SIG-M5 treated with dmso at 0.1 percent for 504 hours (cell line): ENCODE measurements around the gene LIPE.
A peak's percentile ranks its signal among the peaks of the same experiment; 100 is the strongest.
"Not testable (repeated sequence)": the region's sequence is repeated elsewhere in the genome, so short reads cannot be mapped to it uniquely, and the experiment has no call there.

Source experiments
- DNase-seq: peaks from one replicate; lab custom pipeline; 2025; ENCODE audit not compliant: unreplicated experiment; lab: John Stamatoyannopoulos, UW

Gene LIPE

GRCh38 chr19:42427313-42427712 is at the start of gene LIPE:
Gene LIPE, minus strand, starts transcription at chr19:42427388. Its CDS starts 239 bp downstream, at chr19:42427149.
- DNase-seq = no peak

GRCh38 chr19:42475366-42475765 is 48.2 kb upstream of the LIPE start:
- DNase-seq = no peak

GRCh38 chr19:42474743-42475142 is 47.6 kb upstream of the LIPE start:
- DNase-seq = no peak

- DNase-seq = no peak
These were observed 46.5 kb upstream of the LIPE start for GRCh38 chr19:42473686-42474085.

- DNase-seq = no peak
These were observed 45.4 kb upstream of the LIPE start for GRCh38 chr19:42472402-42473147.

GRCh38 chr19:42471554-42472249 is 44.5 kb upstream of the LIPE start:
- DNase-seq = no peak

GRCh38 chr19:42469311-42470235 is 42.4 kb upstream of the LIPE start:
- DNase-seq = no peak

- no peak for DNase-seq
These were observed 41.1 kb upstream of the LIPE start for GRCh38 chr19:42468273-42468796.

GRCh38 chr19:42467183-42467760 is 40.1 kb upstream of the LIPE start:
- DNase-seq = no peak

GRCh38 chr19:42466521-42467182 is 39.5 kb upstream of the LIPE start:
- DNase-seq = no peak

GRCh38 chr19:42465827-42466280 is 38.7 kb upstream of the LIPE start:
- peak; percentile 36 for DNase-seq

GRCh38 chr19:42461700-42462324 is 34.6 kb upstream of the LIPE start:
- no peak for DNase-seq

GRCh38 chr19:42461231-42461630 is 34.0 kb upstream of the LIPE start:
- DNase-seq = not testable (repeated sequence)

GRCh38 chr19:42459926-42460325 is 32.7 kb upstream of the LIPE start:
- no peak for DNase-seq

GRCh38 chr19:42455621-42456081 is 28.5 kb upstream of the LIPE start:
- DNase-seq = no peak

- DNase-seq = no peak
These were observed 27.9 kb upstream of the LIPE start for GRCh38 chr19:42455086-42455485.

GRCh38 chr19:42452590-42452989 is 25.4 kb upstream of the LIPE start:
- DNase-seq = no peak

- peak; percentile 76 for DNase-seq
These were observed 23.2 kb upstream of the LIPE start for GRCh38 chr19:42450314-42450934.

- DNase-seq = not testable (repeated sequence)
These were observed 21.1 kb upstream of the LIPE start for GRCh38 chr19:42448306-42448705.
